T-helper 2 cell (primary cell): ENCODE measurements around the gene KRT38.
"Not testable (repeated sequence)": the region's sequence is repeated elsewhere in the genome, so short reads cannot be mapped to it uniquely, and the experiment has no call there.

Experiments used
- DNase-seq, 5 experiments: peaks; one replicate each; pipeline versions ENCODE4 v3.0.0 to v3.0.0-alpha.2; 2012 to 2022

The KRT38 gene

GRCh38 chr17:41420134-41420533 is 20.6 kb downstream of the KRT38 start:
- no peak for DNase-seq

DNA sequence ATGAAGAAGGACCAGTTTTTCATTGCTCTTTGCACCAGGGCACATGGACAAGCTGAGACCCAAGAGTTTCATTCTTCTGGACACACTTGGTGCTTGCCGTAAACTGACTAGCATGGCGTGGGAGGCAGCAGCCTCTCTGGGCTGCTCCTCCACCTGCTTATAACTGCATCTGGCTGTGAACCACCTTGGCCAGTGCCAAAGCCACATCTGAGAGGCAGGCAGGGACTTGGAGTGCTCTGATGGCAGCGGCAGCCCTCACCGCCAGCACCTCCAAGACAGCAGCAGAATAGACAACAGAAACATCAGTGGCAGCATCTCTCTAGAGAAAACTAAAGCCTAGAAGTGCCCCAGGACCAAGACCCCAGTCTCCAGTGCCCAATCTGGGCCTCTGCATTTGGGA is 21.1 kb downstream of the KRT38 start:
- DNase-seq, result no peak

- no peak for DNase-seq
Measured at GRCh38 chr17:41418116-41418860, 22.5 kb downstream of the KRT38 start.

DNA sequence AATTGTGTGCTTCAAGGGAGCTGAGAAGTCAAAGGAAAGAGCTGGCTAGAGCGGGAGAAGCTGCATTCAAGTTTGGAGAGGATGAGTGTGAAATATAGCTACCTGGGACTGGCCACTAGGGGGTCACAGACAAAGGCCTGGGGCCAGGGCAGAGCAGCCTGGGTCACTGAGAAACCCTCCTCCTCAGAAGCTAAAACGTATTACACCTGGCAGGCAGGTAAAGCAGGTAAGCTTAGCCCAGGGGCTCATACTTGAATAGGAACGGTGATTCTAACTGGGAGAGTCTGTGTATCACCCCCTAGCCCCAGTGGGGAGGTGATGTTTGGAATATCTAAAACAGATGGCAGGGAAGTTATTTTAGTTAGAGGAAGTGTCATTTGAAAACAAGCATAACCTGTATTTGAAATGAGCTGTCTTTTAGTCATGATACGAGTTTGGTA is 23.2 kb downstream of the KRT38 start:
- DNase-seq, result no peak

- no peak for DNase-seq
Measured at GRCh38 chr17:41417127-41417526, 23.7 kb downstream of the KRT38 start.

DNA sequence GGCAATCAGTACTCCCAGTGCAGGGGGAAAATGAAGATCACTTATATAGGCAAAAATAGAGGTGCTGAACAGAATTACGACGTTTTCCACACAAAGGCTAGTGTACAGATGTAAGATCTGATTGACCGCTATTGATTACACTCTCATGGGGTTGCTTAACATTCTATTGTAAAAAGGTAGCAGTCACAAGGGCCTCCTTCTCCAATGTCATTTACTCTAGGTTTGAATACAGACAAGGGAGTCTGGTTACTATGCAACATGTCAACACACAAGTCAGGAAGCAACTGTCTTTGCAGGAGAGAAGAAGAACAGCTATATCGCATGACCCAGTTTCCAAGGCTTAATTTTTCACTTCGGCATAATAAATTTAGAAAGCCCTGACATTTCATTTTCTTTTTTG is 24.3 kb downstream of the KRT38 start:
- DNase-seq, result no peak

- DNase-seq, result no peak
Measured at GRCh38 chr17:41415833-41416335, 24.9 kb downstream of the KRT38 start.

- DNase-seq, result no peak
Measured at GRCh38 chr17:41415411-41415810, 25.4 kb downstream of the KRT38 start.

- no peak for DNase-seq
Measured at GRCh38 chr17:41413982-41414381, 26.8 kb downstream of the KRT38 start.

DNA sequence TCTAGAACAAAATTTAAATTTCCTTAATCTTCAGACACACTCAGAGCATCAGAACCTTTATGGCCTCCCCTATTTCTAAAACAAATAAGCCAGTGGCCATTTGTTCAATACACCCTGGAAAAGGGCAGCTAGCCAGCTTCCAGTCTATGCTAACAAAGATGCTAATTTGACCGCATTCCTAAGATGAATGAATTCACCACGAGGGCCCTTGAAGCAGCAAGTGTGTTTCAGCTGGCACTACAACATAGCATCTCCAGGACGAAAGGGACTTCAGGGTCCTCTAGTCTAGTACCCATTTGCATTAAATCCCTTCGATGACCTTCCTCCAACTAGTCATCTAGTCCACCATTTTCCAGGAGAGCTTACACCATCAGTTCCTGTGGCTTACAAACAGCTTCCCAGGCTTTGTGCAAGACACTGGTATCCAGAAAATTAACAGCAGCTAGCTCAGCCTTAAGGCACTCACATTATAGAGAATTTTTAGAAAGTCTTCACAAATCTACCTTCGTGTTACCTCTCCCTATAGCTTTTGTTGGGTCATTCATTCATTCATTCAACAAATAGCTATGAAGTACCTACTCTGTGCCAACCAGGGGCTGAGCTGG is 27.3 kb downstream of the KRT38 start:
- no peak for DNase-seq

DNA sequence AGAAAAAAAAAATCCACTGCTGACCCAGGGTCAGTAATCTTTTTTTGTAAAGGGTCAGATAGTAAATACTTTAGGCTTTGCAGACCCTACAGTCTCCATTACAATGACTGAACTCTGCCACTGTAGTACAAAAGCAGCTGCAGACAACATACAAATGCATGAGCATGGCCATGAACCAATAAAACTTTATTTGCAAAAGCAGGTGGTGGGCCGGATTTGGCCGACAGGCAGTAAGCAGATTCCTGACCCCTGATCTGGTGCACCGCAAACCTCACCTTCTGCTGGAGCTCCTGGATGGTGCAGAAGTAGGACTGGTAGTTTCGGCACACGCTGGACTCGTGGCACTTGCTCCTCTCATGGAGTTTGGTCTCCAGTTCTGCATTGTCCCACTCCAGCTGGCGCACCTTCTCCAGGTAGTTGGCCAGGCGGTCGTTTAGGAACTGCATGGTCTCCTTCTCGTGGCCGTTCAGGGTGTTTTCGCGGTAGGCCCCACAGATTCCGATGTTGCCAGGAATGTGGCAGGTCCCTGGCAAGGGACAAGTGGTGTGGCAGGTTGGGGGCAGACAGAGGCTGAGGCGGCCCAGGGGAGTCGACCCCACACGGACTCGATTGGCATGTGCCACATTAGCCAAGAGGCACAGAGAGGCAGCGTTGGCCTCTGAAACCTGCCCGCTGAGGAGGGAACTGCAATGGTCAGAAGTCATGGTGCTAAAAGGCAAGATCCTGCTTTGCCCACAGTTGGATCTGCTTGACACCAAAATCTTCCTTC is 29.5 kb downstream of the KRT38 start:
- DNase-seq, result no peak

- DNase-seq, result no peak
Measured at GRCh38 chr17:41407226-41407625, 33.6 kb downstream of the KRT38 start.

DNA sequence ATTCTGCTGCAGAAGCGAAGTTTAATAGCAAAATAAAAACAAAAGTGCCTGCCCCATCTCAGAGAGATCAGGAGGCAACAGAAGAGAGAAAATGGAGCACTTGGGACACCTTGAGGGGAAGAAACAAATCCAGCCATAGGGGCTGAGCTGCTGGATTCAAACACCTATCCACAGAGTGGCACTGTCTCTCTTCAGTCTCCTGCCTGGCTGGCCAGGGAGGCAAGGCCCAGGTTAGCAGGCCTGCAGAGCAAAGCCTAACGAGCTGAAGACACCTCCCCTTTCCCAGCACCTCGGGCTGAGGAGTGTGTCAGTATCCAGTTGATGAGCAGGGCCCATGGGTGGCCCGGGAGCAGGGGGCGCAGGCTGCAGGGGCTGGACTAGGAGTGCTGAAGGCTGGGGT is 34.6 kb downstream of the KRT38 start:
- DNase-seq, result no peak

DNA sequence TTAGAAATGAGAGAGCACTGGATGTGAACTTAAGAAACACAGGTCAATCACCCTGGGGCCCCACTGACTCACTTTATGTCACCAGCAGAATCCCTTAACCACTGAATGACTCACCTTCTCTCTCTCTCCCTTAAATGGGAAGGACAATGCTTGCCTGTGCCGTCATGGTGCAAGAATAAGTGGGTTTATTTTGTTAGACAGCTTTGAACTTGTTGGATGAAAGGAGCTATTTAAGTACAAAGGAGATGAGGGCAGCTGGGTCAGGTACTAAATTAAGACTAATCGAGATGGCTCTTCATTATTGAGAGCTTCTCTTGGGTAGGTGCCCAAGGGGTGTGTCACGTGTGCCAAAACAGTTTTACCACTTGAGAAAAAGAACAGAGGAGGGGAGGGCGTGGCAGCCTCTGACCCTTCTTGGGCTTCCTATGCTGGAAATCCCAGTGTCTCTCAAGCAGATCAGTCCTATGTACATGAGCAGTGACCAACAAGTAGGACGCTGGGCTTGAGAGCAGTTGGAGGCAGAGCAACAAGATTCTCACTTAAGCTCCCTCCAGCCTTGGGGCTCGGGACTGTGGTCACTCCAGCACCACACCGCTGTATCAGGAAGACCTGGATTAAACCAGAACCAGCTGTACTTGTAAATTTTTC is 36.6 kb downstream of the KRT38 start:
- DNase-seq, result peak in 2 of 5 experiments; percentile 5 to 22

DNA sequence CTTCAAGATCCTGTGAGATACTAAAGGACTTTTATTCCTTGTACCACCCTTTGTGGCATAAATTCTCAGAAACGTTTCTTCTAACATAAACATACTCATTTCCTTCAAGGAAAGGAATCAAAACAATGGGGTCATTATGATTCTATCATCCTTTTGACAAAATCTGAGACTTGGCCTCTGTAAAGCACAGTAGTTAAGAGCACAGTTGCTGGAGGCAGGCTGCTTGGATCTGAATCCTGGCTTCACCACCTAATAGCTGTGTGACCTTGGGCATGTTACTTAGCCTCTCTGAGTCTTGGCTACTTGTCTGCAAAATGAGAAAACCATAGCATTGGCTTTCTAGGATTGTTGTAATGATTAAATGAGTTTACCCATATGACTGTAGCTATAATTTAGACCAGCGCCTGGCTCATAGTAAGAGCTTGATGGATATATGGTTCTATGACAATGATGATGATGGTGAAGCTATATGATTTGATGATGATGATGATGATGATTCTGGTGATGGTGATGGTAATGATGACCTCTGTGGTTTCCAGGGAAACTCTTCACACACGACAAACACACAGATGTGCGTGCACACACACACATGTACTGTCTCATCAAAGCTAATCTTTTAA is 37.3 kb downstream of the KRT38 start:
- DNase-seq, result no peak

DNA sequence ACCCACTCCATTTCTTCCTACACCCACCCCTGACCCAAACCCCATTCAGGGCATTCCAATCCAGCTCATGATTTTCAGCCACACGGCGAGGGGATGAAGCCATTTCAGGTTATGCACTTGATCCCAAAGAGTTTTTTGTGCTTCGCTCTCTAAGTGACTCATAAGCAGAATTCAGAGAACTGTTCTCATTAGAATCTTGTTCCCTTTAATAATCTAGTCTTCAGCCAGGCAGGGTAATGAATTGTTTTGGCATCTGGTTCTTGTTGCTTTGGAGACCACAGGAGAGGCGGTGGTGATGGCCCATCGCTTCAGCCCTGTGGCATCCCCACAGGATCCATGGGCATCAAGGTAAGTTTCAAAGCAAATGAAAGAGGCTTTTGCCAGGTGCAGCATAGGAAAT is 38.6 kb downstream of the KRT38 start:
- no peak for DNase-seq

DNA sequence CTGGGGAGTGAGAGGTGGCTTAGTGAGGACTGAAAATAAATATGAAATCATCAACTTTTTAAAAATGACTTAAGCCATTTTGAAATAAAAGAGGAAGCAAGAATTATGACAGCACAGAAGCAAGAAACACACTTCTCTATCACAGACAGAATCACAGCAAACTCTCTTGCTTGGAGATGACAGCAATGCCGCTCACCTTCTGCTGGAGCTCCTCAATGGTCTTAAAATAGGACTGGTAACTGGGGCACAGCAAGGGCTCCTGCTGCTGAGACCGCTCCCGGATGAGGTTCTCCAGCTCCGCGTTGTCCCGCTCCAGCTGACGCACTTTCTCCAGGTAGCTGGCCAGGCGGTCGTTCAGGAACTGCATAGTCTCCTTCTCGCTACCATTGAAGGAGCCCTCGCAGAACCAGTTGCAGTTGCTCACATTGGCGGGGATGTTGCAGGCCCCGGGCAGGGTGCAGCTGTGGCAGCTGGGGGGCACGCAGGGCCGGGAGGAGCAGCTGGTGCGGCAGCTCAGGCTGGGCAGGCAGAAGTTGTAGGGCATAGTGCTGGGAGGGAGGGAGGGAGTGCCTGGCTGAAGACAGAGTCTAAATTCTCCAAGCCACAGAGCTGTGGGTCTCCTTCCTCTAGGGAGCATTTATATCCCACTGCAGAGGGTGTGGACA is 43.7 kb downstream of the KRT38 start, which contains the start of gene KRT31:
KRT31 (minus strand) TSS at position 613 of the 665 bp plus-strand sequence; CDS start at position 544, 69 bp downstream.
- no peak for DNase-seq

GRCh38 chr17:41396340-41396739 is 44.4 kb downstream of the KRT38 start:
- no peak for DNase-seq

GRCh38 chr17:41395611-41396010 is 45.2 kb downstream of the KRT38 start:
- no peak for DNase-seq

GRCh38 chr17:41395044-41395443 is 45.7 kb downstream of the KRT38 start:
- DNase-seq, result not testable (repeated sequence)

- no peak for DNase-seq
Measured at GRCh38 chr17:41394254-41394996, 46.4 kb downstream of the KRT38 start.
